ENCODE measurements around the gene GBE1.
"Not testable (repeated sequence)": the region's sequence is repeated elsewhere in the genome, so short reads cannot be mapped to it uniquely, and the experiment has no call there.

GBE1 gene

DNA sequence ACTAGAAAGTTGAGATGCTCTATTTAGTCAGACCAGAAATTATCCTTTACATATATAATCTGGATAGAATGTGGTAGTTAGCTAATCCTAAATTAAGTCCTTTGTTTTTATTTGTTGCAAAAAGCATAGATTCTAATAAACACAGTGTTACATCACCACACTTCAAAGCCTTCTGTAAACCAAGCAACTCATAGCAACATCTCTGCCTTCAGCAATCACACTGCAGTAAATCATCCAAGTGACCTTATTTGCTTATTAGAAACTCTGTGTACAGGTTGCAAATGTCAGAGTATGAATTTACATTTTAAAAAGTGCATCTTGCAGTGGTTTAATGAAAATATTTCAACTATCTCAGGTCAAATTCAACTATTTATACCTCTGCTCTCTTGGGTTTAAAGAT lies 242.5 kb downstream of the GBE1 start:
- DNase-seq: no peak

DNA sequence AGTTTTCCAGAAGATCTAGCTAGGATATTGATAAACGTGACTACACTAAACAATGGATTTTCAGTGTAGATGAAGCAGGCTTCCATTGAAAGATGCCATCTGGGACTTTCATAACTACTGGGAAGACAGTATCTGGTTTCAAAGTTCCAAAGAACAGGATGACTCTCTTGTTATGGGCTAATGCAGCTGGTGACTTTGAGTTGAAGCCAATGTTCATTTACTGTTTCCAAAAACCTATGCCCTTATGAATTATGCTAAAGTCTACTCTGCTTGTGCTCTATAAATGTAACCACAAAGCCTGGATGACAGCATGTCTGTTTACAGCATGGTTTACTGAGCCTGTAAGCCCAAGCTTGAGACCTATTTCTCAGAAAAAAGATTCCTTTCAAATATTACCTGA lies 245.4 kb downstream of the GBE1 start:
- peak in 1 of 2 experiments; percentile 46 for DNase-seq

DNA sequence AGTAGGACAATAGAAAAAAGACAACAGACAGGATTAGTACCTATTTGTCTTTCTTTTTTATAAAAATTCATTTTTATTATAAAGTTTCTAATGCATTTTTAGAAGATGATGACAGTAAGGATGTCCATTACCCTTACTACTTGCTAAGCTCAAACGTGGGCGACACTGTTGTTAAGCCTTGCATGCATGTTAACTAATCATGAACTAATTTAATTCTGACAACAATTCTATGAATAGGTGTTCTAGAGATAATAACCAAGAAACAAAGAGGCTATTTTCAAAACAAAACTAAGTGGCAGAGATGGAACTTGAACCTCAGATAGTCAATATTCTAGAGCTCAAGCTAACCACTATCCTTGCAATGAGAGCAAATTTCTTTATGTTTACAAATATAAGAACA lies 247.9 kb downstream of the GBE1 start:
- no peak for DNase-seq

DNA sequence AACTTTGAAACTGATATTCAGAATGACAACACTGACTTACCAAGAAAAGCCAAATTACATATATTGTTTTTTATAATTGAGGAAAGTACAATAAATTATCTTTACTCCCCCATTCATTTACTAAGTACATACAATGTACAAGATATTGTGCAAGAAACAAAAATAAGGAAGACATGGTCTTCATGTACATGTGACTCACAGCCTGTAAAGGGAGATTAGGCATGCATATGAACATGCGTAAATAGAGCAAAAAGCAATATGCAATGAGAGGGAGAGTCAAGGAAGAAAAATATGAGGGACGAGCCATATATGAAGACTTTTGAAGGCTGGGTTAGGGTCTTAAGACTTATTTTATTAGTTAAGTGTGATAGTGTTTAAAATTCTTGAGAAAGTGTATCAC lies 258.4 kb downstream of the GBE1 start:
- no peak for DNase-seq

DNA sequence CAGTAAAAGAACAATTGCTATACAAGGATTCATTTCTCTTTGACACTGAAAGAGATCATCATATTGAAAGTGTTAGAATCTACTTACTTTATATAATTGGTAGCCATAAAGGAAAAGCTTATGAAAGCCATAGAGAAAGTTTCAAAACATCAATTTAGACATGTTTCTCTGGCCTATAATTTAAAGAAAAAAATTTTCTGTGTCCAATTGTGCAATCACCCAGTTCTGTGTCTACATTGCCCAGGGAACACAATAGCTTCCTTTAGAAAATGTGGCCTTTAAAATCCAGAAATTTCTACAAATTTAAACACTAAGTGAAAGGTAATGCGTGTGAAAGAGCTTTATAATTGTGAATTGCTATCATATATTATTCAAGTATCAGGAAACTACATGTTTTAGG lies 259.2 kb downstream of the GBE1 start:
- no peak for DNase-seq

DNA sequence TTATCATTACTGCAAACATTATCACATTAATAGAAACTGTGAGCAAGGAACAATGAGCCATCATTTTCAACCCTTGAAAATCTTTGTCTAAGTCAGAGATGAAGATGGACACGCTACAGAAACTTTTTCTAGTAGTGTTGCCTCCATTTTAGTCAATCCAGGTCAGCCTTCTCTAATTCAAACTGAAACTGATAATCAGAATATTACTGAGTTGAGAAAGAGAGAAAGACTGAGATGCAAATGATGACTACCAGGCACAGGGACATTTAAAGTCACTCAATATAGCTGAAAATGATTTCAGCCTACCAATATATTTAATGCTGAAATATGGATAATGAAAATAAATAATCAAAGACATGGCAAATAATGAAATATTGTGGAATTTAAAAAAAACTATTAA lies 261.4 kb downstream of the GBE1 start:
- no peak for DNase-seq

DNA sequence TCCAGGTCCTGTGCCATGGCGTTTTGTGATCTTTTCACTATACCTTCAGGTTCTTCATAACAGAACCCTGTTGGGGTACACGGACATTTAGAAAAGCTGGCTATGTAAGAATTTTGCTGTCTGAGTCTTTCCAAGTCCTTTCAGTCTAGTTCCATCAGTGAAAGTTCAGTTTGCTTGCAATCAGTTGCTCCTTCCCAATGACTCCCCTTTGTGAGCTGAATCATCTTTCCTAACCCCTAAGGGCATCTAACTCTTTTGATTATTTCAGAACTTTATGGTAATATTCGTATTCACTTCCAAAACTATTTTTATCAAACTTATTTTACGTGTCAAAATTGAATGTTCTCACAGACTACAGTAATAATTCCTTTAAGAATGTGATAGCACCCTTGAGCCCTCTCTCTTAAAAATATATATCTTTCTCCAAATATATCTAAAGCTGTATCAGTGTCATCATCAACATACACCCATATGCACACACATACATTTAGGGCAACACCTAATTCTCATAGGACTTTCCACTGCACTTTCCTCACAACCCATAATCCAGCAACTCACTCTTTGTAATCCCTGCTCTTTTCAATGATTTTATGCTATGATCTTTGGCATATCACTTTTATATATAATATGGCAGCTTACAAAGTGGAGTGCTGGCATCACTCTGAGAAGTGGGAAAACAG lies 263.7 kb downstream of the GBE1 start:
- DNase-seq: no peak

DNA sequence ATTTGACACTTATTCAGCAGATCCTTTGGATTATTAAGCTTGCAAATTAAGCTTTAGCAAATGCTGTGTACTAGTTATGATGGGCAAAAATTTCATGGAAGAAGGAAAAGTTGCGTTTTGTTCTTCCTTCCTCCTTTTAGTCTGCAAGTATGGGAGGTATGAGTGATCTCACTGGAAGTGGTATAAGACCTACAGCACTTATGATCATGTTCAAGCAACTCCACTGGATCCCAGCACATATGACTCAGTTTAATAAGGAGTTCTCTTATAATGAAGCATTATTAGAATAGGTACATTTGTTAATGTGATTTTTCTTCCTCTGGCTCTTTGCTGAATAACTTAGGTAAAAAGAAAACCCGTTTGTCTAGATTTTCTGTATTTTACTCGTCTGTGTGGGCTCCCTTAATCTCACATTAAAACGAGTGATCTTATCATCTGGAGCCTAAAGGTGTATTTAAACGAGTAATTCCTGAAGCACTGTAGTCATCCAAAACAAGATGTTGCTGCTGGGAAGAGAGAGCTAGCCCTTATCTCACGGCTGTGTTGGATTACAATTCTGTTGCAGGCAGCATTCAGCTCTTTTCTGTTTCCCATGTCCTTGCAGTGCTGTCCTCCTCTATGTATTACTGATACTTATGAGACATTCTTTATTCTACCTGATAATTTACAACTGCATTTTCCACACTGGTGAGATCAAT lies 264.9 kb downstream of the GBE1 start:
- no peak for DNase-seq

DNA sequence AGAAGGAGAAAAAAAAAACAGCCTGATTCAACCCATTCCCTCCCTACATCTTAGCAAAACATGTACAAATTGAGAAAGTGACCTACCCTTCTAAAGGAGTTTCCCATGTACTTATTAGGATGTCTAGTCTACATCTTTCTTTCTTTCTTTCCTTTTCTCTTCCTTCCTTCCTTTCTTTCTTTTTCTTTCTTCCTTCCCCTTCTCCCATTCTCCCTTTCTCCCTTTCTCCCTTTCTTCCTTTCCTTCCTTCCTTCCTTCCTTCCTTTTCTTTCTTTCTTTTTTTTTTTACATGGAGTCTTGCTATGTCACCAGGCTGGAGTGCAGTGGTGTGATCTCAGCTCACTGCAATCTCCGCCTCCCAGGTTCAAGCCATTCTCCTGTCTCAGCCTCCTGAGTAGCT lies 269.0 kb downstream of the GBE1 start:
- not testable (repeated sequence) for DNase-seq

DNA sequence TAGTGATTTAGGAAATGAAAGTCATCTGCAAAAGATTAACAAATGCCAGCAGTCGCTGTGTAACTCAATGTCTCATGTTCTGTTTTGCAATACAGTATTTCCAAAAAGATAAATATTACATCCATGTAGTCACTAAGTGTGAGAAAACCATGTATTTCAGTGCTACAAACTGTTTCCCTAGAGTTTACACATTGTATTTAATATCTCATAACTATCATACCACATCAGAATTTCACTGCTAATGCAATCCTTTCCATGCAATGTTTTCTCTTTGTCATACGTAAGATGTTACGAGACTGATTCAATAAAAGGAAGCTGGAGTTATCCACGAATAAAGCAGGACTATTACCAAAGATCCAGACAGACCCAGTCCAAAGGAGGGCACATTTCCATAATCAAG lies 269.4 kb downstream of the GBE1 start:
- DNase-seq: no peak

DNA sequence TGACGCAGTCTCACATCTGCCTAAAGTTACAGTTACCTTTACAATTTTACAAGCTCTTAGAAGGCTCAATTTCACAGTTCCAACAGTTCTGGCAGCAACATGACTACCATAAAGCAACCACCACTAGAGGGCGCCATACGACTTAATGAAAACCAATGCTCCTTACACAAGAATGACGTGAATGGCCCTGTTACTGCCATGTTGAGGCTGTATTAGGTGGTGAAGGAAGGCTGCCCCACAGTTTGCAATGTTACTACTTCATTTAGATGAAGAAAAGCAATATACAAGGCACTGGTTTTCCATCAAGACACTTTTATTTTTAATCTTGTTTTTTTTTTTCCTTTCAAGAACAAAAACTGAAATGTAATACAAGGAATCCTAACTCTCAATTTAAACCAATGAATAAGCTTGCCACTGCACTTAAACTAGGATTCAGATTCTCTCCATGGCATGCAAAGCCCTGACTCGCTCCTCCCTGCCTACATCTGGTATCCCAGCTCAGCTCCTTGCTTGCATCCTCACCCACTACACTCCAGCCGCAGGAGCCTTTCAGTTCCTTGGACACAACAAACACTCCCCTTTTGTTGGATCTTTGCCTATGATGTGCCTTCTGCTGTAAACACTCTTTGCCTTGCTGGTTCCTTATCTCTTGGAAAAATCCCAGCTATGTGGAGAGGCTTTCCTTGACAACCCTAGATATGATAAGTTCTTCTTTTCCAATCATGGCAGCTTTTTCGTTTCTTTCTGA lies 270.7 kb downstream of the GBE1 start:
- peak; percentile 62 to 81 for DNase-seq

DNA sequence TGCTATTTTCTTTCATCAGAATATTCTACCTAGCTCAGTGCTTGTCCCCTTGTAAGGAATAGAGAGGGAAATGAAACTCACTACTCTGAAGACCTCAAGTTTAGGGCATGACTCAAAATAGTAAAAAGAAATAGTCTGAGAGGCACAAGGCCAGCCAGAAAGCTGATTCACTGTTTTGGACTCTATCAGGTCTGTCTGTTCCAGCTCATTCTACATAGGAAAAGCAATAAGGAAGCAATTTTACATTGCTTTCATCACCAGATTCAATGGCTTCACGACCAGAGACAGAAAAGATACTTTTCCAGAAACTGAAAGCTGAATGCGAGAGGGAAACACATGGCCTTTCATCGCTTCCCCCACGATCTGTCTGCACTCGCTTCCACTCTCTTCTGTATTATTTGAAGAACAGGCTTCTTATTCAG lies 276.0 kb downstream of the GBE1 start:
- DNase-seq: peak in 1 of 2 experiments; percentile 4

DNA sequence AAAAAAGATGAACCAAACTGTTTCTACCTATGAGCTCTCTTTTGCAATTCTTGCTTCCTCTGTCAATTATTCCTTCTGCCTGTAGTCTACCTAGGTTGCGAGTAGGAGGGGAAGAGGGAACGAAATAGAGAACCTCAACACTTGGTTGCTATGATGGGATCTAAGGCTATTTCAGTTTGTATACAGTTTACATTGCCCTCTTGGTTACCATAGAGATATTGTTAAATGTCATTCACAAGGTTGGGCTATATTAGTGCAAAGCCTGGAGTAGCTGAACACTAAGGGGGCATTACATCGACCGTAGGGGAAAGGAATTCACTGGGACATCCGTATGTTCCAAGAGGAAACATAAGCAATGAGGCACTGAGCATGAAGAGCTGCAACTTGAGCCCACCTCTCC lies 276.9 kb downstream of the GBE1 start:
- DNase-seq: no peak

DNA sequence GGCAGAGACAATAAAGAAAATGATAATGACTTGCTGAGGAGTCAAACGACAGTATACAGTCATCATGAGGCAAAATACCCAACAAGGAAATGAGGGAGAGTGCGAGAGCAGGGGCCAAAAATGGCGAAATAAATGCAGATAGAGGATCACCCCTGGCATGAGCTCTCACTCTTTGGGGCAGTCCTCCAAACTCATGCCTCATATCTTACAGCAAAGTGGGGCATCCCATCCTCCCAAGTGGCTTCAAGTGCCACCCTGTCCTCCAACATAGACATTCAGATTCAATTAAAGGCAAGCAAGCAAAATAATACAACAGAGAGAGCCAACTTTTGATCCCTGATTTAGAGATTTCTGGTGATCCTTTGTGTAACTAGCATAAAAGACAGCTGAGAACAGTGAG lies 278.4 kb downstream of the GBE1 start:
- DNase-seq: no peak

DNA sequence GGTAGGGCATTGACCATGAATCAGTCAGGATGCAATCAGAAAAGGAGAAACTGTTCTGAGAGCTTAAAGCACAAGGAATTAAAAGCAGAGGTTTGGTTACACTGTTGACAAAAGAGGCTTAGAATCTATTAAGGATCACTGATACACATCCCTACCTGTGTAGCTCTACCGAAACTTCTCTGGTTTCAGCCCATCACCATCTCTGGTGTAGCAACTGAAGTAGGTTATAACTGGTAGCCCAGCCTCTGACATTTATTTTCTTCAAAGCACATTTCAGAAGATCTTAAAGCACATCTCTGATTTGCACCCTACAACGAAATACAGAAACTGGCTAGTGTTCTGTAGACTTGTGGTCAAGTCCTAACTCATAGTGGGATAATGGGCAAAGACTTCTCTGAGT lies 283.7 kb downstream of the GBE1 start:
- no peak for DNase-seq

DNA sequence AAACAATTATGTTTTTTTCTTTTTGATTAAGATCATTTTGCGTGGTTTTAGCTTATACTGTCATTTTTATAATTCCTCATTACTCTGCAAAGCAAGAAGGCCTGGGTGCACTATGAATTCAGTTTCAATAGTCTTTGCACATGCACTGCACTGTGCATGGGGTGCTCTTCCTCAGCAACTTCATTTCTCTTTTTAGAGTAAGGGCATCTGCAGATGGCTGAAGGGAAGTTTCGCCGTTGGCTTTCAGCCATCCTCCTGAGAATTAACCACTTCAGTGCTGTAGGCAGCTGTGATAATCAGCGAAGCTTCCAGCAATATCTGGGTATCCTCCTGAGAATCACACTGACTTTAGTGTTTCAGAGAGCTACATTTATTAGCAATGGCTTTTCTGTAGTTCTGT lies 284.8 kb downstream of the GBE1 start:
- DNase-seq: peak in 1 of 2 experiments; percentile 7

DNA sequence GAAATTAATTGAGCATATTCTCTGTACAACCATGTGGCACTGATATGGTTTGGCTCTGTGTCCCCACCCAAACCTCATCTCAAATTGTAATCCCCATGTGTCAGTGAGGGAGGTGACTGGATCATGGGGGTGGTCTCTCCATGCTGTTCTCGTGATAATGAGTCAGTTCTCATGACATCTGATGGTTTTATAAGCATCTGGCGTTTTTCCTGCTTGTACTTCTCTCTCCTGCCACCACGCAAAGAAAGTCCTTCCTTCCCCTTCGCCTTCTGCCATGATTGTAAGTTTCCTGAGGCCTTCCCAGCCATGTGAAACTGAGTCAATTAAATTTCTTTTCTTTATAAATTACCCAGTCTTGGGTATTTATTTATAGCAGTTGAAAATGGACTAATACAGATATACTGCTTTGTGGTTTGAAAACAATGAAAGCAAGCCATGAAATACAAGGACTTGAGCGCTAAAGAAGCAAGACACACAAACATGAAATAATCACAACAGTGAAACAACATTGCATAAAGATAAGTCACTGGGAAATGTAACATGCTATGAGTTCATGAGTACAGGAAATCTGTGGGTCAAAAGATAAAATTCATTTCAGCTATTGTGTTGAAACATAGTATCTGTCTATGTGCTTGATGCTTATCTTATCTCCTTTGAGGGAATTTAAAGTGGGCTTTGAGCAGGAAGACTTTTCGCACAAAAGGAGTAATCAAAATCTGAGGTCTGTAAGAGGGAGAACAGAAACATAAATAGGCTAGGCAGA lies 288.7 kb downstream of the GBE1 start:
- no peak for DNase-seq

DNA sequence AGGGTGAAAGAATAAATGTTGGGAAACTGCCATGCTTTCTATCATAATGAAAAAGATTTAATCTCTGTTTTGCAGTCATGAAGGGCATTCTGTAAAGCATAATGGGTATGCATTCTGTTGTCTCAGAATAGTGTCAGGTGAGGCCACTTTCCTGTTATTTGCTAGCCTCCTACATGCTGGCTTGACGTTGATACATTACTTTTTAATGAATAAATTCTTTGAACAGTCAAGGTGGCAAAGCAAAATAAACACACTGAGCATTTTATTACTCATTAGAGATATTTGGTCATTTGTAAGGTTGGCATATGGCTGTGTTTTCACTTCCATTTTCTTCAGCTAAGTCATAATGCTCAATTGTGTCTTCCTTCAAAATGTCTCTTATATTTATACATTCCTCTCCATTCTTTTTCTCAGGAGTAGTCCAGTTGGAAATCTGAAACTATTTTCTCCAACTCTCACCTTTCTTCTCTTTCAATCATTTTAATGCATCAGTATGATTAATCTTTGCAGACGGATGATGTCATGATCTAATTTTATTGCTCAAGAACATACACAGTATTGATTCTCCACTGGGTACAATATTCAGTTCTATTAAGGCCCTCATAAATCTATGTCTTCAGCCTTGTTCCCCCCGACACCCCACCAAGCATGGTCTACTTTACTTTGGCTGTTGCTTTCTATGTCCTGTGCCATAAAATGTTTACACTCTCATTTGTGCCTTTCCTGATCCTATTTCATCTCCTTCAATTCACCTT lies 290.7 kb downstream of the GBE1 start:
- DNase-seq: no peak

DNA sequence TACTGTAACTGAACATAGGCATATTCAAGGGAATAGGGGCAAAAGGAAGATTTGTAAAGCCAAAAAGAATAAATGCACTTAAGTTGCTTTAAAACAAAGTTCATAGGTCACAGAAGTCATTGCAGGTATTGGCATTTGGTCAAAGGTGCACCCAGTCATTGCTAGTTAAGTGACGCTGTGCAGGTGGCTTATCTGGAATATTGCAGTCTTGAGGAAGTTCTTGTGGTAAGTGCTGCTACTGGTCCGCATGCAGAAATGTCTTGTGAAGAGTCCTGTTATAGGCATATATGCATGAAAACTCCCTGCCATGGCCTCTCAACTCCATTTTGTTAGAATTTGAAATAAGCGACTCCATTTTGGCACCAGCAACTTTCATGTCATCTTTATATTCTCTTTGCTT lies 293.1 kb downstream of the GBE1 start:
- DNase-seq: no peak

DNA sequence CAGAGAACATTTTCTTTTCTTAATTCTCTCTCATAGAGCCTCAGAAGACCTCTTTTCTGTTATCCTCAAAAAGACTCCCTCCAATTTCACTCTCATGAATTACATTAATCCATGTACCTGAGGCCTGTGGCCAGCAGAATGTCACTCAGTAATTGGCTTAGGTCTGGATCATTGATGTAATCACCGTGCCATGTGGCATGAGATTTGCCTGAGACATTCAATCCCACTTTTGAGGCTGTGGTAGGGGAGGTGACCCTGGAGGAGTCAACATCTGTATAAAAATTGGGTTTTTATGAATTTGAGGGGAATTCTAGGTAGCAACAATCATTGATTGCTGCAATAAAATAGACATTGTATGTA lies 295.3 kb downstream of the GBE1 start:
- no peak for DNase-seq

DNA sequence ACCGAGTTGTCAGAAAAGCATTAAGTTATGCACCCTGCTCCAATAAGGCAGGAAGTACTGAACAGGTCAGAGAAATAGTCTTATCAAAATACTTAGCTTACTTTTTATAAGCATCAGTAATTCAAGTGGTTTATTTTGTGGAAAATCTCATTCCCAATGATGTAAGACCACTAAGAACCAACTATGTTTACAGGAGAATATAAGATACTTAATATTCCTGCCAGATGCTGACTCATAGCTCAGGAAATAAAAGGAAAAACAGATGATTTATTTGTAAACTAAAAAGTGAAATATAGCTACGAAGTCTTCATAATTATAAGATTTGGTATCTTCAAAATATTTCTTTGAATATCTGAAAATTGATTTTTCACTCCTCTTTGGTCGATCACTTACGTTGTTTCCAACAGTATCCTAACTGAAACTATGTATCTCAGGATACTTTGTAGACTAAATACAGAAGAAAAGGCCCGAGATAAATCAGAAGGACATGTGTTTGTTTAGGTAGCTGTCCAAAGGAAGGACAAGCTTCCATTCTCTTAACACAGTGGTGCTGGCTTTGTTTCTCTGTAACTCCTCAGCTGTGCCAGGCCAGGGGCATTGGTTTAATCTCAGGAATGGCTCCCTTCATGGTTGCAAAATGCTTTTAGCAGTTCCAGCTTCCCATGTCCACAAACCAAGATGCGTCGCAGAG lies 295.8 kb downstream of the GBE1 start:
- no peak for DNase-seq

DNA sequence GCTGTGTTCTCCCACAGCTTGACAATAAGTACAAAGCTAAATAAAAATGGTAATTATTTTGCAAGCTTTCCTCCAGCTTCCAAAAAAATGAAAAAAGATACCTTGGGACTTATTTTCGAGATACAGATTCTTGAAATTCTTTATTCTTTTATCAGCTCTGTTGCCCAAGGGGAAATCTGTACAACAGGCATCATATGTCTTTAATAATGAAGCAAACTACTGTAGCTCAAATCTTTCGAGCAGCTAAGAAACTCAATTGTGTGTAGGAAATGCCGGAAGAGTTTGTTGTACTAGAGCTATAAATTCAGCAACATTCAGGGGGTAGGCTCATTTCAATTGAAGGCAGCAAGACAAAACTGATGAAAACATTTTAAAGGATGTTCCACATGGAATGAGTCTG lies 297.7 kb downstream of the GBE1 start:
- no peak for DNase-seq

Data from NCI-H446 (cell line).